K562 (cell line): ENCODE results near the gene ARHGDIA. TPM values are rescaled to one million over a fixed set of nuclear protein-coding genes. Genes with fewer than 3 reads are reported as not detected.

Experiments
- EP300 ChIP-seq: IDR thresholded peaks from 2 replicates; pipeline ENCODE4 v1.6.1; 2012; ENCODE audit warnings: low read length, improper control_type of control experiment
- EZH2 ChIP-seq: IDR thresholded peaks from 2 replicates; pipeline ENCODE4 v1.6.1; 2012; ENCODE audit warnings: low read depth, mild to moderate bottlenecking, inconsistent platforms, low read length, borderline replicate concordance
- FOXA3 ChIP-seq, 2 experiments: fragments of 450-650 bp in 1 of 2; sonication (generic) in 1 of 2; formaldehyde crosslinking; IDR thresholded peaks in 1 of 2; conservative IDR thresholded peaks in 1 of 2; 2 replicates each; pipeline versions ENCODE4 v1.4.0 to v1.8.0; 2020 to 2022; ENCODE audit warnings: mild to moderate bottlenecking in 2 of 2, missing genetic modification reagents in 1 of 2
- GATAD2B ChIP-seq: fragments of 450-650 bp; IDR thresholded peaks from 2 replicates; pipeline ENCODE4 v1.6.1; 2017; ENCODE audit warnings: mild to moderate bottlenecking, borderline replicate concordance
- GTF3C2 ChIP-seq: IDR thresholded peaks from 3 replicates; pipeline ENCODE4 v1.6.1; 2011; ENCODE audit warnings: borderline replicate concordance, mild to moderate bottlenecking, moderate library complexity; ENCODE audit not compliant: insufficient read length; ENCODE audit errors: extremely low read depth
- JUN ChIP-seq, 2 experiments: sonication (generic) in 1 of 2; formaldehyde crosslinking in 1 of 2; IDR thresholded peaks; 2 replicates each; pipeline versions ENCODE4 v1.6.1 to v1.8.0; 2012 to 2022; ENCODE audit warnings: borderline replicate concordance in 2 of 2, mild to moderate bottlenecking in 2 of 2, improper control_type of control experiment in 1 of 2, low read depth in 1 of 2, low read length in 1 of 2, missing genetic modification reagents in 1 of 2
- MEIS2 ChIP-seq: fragments of 450-650 bp; IDR thresholded peaks from 2 replicates; pipeline ENCODE4 v1.6.1; 2014; ENCODE audit warnings: mild to moderate bottlenecking; ENCODE audit not compliant: partially characterized antibody
- MTA1 ChIP-seq: fragments of 450-650 bp; IDR thresholded peaks from 2 replicates; pipeline ENCODE4 v1.6.1; 2017; ENCODE audit warnings: borderline replicate concordance
- NFXL1 ChIP-seq: fragments of 450-650 bp; formaldehyde crosslinking; IDR thresholded peaks from 2 replicates; pipeline ENCODE4 v1.4.0; 2021; ENCODE audit warnings: mild to moderate bottlenecking
- PYGO2 ChIP-seq: fragments of 450-650 bp; IDR thresholded peaks from 2 replicates; pipeline ENCODE4 v1.6.1; 2016; ENCODE audit warnings: mild to moderate bottlenecking, missing genetic modification characterization, moderate library complexity, missing compliant biosample characterization
- RBFOX2 ChIP-seq: fragments of 200-400 bp; formaldehyde crosslinking; IDR thresholded peaks from 2 replicates; pipeline ENCODE4 v1.6.1; 2017; ENCODE audit warnings: low read depth, mild to moderate bottlenecking, low read length, moderate library complexity
- TEAD2 ChIP-seq: fragments of 450-650 bp; IDR thresholded peaks from 2 replicates; pipeline ENCODE4 v1.6.1; 2016; ENCODE audit warnings: missing genetic modification characterization, control low read depth, missing compliant biosample characterization
- USF1 ChIP-seq: sonication (generic); formaldehyde crosslinking; IDR thresholded peaks from 2 replicates; pipeline ENCODE4 v1.9.0; 2022; ENCODE audit warnings: mild to moderate bottlenecking, missing genetic modification reagents
- ZBTB34 ChIP-seq: fragments of 250-450 bp; sonication (Bioruptor Pico); IDR thresholded peaks from 2 replicates; pipeline ENCODE4 v1.8.0; 2021; ENCODE audit warnings: mild to moderate bottlenecking, moderate library complexity
- ZBTB7A ChIP-seq: IDR thresholded peaks from 2 replicates; pipeline ENCODE4 v1.6.1; 2011; ENCODE audit warnings: low read depth, mild to moderate bottlenecking, low read length, moderate library complexity, borderline replicate concordance; ENCODE audit not compliant: control insufficient read depth
- ZNF395 ChIP-seq: fragments of 200-800 bp; sonication (Bioruptor generic); IDR thresholded peaks from 2 replicates; pipeline ENCODE4 v1.6.1; 2017; ENCODE audit warnings: missing genetic modification characterization, missing compliant biosample characterization
- ZNF445 ChIP-seq: fragments of 250-450 bp; sonication (Bioruptor Pico); IDR thresholded peaks from 2 replicates; pipeline ENCODE4 v1.4.0; 2020; ENCODE audit warnings: low read depth, mild to moderate bottlenecking, moderate library complexity
- ZNF561 ChIP-seq: fragments of 450-650 bp; formaldehyde crosslinking; conservative IDR thresholded peaks from 2 replicates; pipeline ENCODE4 v1.4.0; 2020; ENCODE audit warnings: mild to moderate bottlenecking, moderate library complexity
- ZNF584 ChIP-seq: fragments of 200-800 bp; sonication (Bioruptor generic); IDR thresholded peaks from 2 replicates; pipeline ENCODE4 v1.6.1; 2016; ENCODE audit warnings: low read depth, mild to moderate bottlenecking, missing genetic modification characterization, missing compliant biosample characterization
- polyA plus RNA-seq, 8 experiments: library from polyadenylated mRNA; depleted of rRNA in 4 of 8; stranded (reverse) in 5 of 8; unstranded in 3 of 8; fragments of >200 nt; fragmentation: Nextera tagmentation in 2 of 8; fragmentation: Illumina TruSeq in 1 of 8; extraction: Ambion mirVana in 2 of 8; extraction: Trizol in 1 of 8; gene quantifications; 2 replicates each; pipeline versions ENCODE4 v1.2.1 to v1.2.3, GENCODE V29; 2011 to 2014; ENCODE audit warnings: inconsistent platforms in 1 of 8, missing spikeins in 1 of 8
- total RNA-seq, 7 experiments: library from RNA; depleted of rRNA in 6 of 7; stranded (reverse); fragments of >200 nt in 6 of 7; fragmentation: Illumina TruSeq in 2 of 7; extraction: Trizol in 2 of 7; gene quantifications; 2 replicates each; pipeline versions ENCODE4 v1.2.1 to v1.2.3, GENCODE V29; 2011 to 2021; ENCODE audit warnings: low replicate concordance in 1 of 7

ARHGDIA gene
- total and polyA plus RNA-seq, 9 of the 15 experiments (the other 6 are each of a cell fraction or from before 2014, with no cell fraction given) = 9.6 to 340 (median 97.6) TPM

- no peak for TF ChIP-seq USF1 (CRISPR knock-in tag)
- TF ChIP-seq ZNF584 (CRISPR knock-in tag) = no peak
- TF ChIP-seq MEIS2 = peak; percentile 52
- TF ChIP-seq TEAD2 (tag) = no peak
- peak; percentile 75; the same call in 1 of the 2 replicates for TF ChIP-seq ZBTB7A
- TF ChIP-seq EZH2 = no peak
- no peak for TF ChIP-seq FOXA3 (CRISPR knock-in tag; conservative IDR thresholded peaks at IDR 0.05 in 1 of 2, IDR thresholded peaks at IDR 0.05 in 1 of 2)
- no peak for TF ChIP-seq ZNF445
- TF ChIP-seq PYGO2 = no peak
- no peak for TF ChIP-seq ZNF395 (CRISPR knock-in tag)
- no peak for TF ChIP-seq NFXL1
- peak; percentile 52 for TF ChIP-seq RBFOX2
- TF ChIP-seq GTF3C2 = no peak
- no peak for TF ChIP-seq JUN (IDR thresholded peaks at IDR 0.05; ENCODE audit: borderline replicate concordance, low read depth, low read length)
- no peak for TF ChIP-seq JUN (CRISPR knock-in tag; IDR thresholded peaks at IDR 0.05; ENCODE audit: borderline replicate concordance)
- no peak for TF ChIP-seq GATAD2B
- TF ChIP-seq EP300 = no peak
- no peak for TF ChIP-seq ZNF561
- no peak for TF ChIP-seq ZBTB34 (CRISPR knock-in tag)
- no peak for TF ChIP-seq MTA1
Measured at GRCh38 chr17:81834831-81835267, 36.3 kb downstream of the ARHGDIA start, which contains the start of gene PPP1R27 (continued).
